Activated naive CD8-positive, alpha-beta T cell treated with anti-CD3 and anti-CD28 coated beads, Interleukin-2, amount 10 ng/mL, durations not matched to agents 7 days and 5 days (primary cell): ENCODE data around the gene CCDC9B. TPM values are rescaled to one million over a fixed set of nuclear protein-coding genes. Genes with fewer than 3 reads are reported as not detected.

Source experiments
- ATAC-seq: fragments of 150-1000 bp; cut with Tn5 transposase; one replicate; pipeline ENCODE4 v1.10.0; 2021; ENCODE audit warnings: low read depth, moderate library complexity
- POLR2A ChIA-PET: fragments of 350-600 bp; sonication (Branson Sonifier 250); formaldehyde crosslinking; loops from one replicate; lab custom pipeline; 2021; ENCODE audit warnings: antibody characterized with exemption; lab: Charles Lee
- DNase-seq: peaks from one replicate; pipeline ENCODE4 v3.0.0; 2021
- H3K27ac Mint-ChIP-seq: one replicate; pipeline ENCODE4 v1.8.0; 2022; ENCODE audit warnings: mild to moderate bottlenecking, mixed read lengths
- H3K27me3 Mint-ChIP-seq: one replicate; pipeline ENCODE4 v1.8.0; 2022; ENCODE audit warnings: mild to moderate bottlenecking, moderate library complexity, mixed read lengths
- H3K36me3 Mint-ChIP-seq: one replicate; pipeline ENCODE4 v1.8.0; 2021; ENCODE audit warnings: mild to moderate bottlenecking, mixed read lengths
- H3K4me1 Mint-ChIP-seq: one replicate; pipeline ENCODE4 v1.8.0; 2021; ENCODE audit warnings: mixed read lengths
- H3K4me3 Mint-ChIP-seq: one replicate; pipeline ENCODE4 v1.8.0; 2022; ENCODE audit warnings: mild to moderate bottlenecking, moderate library complexity, mixed read lengths
- H3K9me3 Mint-ChIP-seq: one replicate; pipeline ENCODE4 v1.8.0; 2021; ENCODE audit warnings: mixed read lengths
- total RNA-seq, 2 experiments: library from RNA; stranded (reverse); gene quantifications; one replicate each; pipeline ENCODE4 v1.2.3, GENCODE V29; 2021

The CCDC9B gene
- total RNA-seq, 2 experiments from 2014 or later, result 2.3 to 2.6 TPM

DNA sequence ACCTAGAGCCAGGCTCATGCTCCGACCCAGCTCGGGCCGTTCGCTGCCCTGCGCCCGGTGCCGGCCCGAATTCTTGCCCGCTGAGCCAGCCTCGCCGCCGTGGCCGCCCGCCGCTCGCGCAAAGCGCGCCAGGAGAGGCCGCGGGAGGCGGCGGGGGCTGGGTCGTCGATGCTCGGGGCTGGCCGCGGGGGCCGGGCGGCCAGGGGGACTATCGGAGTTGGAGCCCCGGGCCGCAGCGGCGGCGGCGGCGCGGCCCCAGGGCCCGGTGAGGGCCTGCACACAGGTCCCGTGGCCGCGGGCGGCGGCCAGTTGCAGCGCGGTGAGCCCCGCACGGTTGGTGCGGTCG, 59.0 kb downstream of the CCDC9B start:
- Mint-ChIP-seq H3K4me1 (peaks cover 3% of the 10 kb centered on the region), H3K27me3 (peaks cover 55% of the 10 kb centered on the region), H3K4me3 (no peak overlapping the region), H3K36me3 (no peaks in the 10 kb centered on the region), H3K9me3 (no peaks in the 10 kb centered on the region), H3K27ac (no peak overlapping the region)
- no peak for DNase-seq
- no peak for ATAC-seq
- POLR2A ChIA-PET, result interaction anchor here (0.7 kb wide), 1 partner anchor 25 kb away, joined by 3 read pairs; no protein-coding TSS in a partner anchor

Other genes with a start within 250 kb of the CCDC9B start
- 10 to 100 TPM; 20.6 to 24.6 TPM for gene BMF, start 232.1 kb downstream of the CCDC9B start, total RNA-seq
- gene BUB1B, start 179.9 kb downstream of the CCDC9B start, total RNA-seq, result 10 to 100 TPM; 59.3 TPM
- gene PAK6, start 101.9 kb downstream of the CCDC9B start, total RNA-seq, result 1 to 10 TPM in 1 of 2 experiments, under 1 TPM in 1; 0.91 to 1.3 TPM
- gene ANKRD63, start 57.9 kb downstream of the CCDC9B start, total RNA-seq, result under 1 TPM in 1 of 2 experiments, not detected in 1; 0.26 TPM
- gene PLCB2, start 33.0 kb downstream of the CCDC9B start, total RNA-seq, result 100 to 1,000 TPM; 173 to 174 TPM
- 1 to 10 TPM; 8.8 to 9.4 TPM for gene INAFM2, start 17.2 kb downstream of the CCDC9B start, total RNA-seq
- not detected for gene PHGR1, start 10.1 kb upstream of the CCDC9B start, total RNA-seq
- 1 to 10 TPM; 1.5 to 2.0 TPM for gene DISP2, start 17.3 kb upstream of the CCDC9B start, total RNA-seq
- gene KNSTRN, start 41.8 kb upstream of the CCDC9B start, total RNA-seq, result 10 to 100 TPM; 47.0 to 49.5 TPM
- gene IVD, start 64.9 kb upstream of the CCDC9B start, total RNA-seq, result 10 to 100 TPM; 92.4 to 95.2 TPM
- 10 to 100 TPM; 29.6 to 30.0 TPM for gene BAHD1, start 100.0 kb upstream of the CCDC9B start, total RNA-seq
- 10 to 100 TPM in 1 of 2 experiments, 1 to 10 TPM in 1; 9.8 to 10.8 TPM for gene CHST14, start 130.0 kb upstream of the CCDC9B start, total RNA-seq
- gene CCDC32, start 224.1 kb upstream of the CCDC9B start, total RNA-seq, result 10 to 100 TPM; 26.2 to 26.8 TPM
- gene RPUSD2, start 228.4 kb upstream of the CCDC9B start, total RNA-seq, result 10 to 100 TPM; 15.8 to 17.7 TPM